ENCODE measurements around the gene CCT3.

DNA sequence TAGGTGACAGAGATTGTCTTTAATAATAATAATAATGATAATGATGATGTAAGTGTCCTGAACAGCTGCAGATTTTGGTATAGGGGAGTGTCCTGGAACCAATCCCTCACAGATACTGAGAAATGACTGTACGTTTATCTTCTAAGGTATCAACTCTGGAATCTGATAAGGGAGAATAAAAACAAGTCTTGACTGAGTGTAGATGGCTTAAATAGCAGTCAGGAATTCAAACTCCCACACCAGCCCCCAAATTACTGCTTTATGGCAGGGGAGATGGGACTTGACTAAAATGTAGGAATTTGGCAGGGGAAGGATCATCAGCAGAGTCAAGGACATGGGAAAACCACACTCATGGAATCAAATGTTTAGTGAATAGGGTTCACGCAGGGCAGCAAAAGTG is 32.9 kb downstream of the CCT3 start:
- TF ChIP-seq, protein P1, sequence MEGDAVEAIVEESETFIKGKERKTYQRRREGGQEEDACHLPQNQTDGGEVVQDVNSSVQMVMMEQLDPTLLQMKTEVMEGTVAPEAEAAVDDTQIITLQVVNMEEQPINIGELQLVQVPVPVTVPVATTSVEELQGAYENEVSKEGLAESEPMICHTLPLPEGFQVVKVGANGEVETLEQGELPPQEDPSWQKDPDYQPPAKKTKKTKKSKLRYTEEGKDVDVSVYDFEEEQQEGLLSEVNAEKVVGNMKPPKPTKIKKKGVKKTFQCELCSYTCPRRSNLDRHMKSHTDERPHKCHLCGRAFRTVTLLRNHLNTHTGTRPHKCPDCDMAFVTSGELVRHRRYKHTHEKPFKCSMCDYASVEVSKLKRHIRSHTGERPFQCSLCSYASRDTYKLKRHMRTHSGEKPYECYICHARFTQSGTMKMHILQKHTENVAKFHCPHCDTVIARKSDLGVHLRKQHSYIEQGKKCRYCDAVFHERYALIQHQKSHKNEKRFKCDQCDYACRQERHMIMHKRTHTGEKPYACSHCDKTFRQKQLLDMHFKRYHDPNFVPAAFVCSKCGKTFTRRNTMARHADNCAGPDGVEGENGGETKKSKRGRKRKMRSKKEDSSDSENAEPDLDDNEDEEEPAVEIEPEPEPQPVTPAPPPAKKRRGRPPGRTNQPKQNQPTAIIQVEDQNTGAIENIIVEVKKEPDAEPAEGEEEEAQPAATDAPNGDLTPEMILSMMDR (conservative IDR thresholded peaks at IDR 0.05; ENCODE audit: low read length) = no peak
- no peak for TF ChIP-seq EZH2phosphoT487 (IDR thresholded peaks at IDR 0.05; ENCODE audit: borderline replicate concordance, low read depth, low read length)
